Activated naive CD8-positive, alpha-beta T cell treated with anti-CD3 and anti-CD28 coated beads for 36 hours (primary cell): ENCODE results near the gene REXO4. TPM values are rescaled to one million over a fixed set of nuclear protein-coding genes. Genes with fewer than 3 reads are reported as not detected.
"Not testable (repeated sequence)": the region's sequence is repeated elsewhere in the genome, so short reads cannot be mapped to it uniquely, and the experiment has no call there.

Experiments used
- DNase-seq: peaks from one replicate; pipeline ENCODE4 v3.0.0; 2021
- H3K27ac Mint-ChIP-seq: one replicate; pipeline ENCODE4 v1.8.0; 2022; ENCODE audit warnings: mild to moderate bottlenecking, moderate library complexity, mixed read lengths
- H3K27me3 Mint-ChIP-seq: one replicate; pipeline ENCODE4 v1.8.0; 2022; ENCODE audit warnings: mild to moderate bottlenecking, mixed read lengths
- H3K36me3 Mint-ChIP-seq: one replicate; pipeline ENCODE4 v1.8.0; 2021; ENCODE audit warnings: mild to moderate bottlenecking, mixed read lengths
- H3K4me1 Mint-ChIP-seq: one replicate; pipeline ENCODE4 v1.8.0; 2021; ENCODE audit warnings: mixed read lengths
- H3K4me3 Mint-ChIP-seq: one replicate; pipeline ENCODE4 v1.8.0; 2022; ENCODE audit warnings: mild to moderate bottlenecking, moderate library complexity, mixed read lengths
- H3K9me3 Mint-ChIP-seq: one replicate; pipeline ENCODE4 v1.8.0; 2022; ENCODE audit warnings: mixed read lengths
- total RNA-seq, 2 experiments: library from RNA; stranded (reverse); gene quantifications; one replicate each; pipeline ENCODE4 v1.2.3, GENCODE V29; 2021

Gene REXO4
- total RNA-seq, 2 experiments from 2014 or later, result 45.3 to 47.7 TPM

GRCh38 chr9:133393399-133393798 lies 24.4 kb downstream of the REXO4 start:
- Mint-ChIP-seq H3K27ac (no peak overlapping the region), H3K4me1 (no peaks in the 10 kb centered on the region)

GRCh38 chr9:133392308-133392707 lies 25.5 kb downstream of the REXO4 start:
- not testable (repeated sequence) for H3K36me3 Mint-ChIP-seq, H3K27me3 Mint-ChIP-seq, H3K4me3 Mint-ChIP-seq, H3K9me3 Mint-ChIP-seq, DNase-seq, H3K27ac Mint-ChIP-seq, H3K4me1 Mint-ChIP-seq

More at GRCh38 chr9:133393399-133393798, 24.4 kb downstream of the REXO4 start:
- Mint-ChIP-seq H3K4me3 (no peak overlapping the region), H3K36me3 (no peaks in the 10 kb centered on the region), H3K27me3 (no peaks in the 10 kb centered on the region), H3K9me3 (no peaks in the 10 kb centered on the region)
- no peak for DNase-seq

GRCh38 chr9:133391449-133391848 lies 26.4 kb downstream of the REXO4 start:
- H3K4me1 Mint-ChIP-seq, H3K27ac Mint-ChIP-seq, H3K27me3 Mint-ChIP-seq, DNase-seq, H3K4me3 Mint-ChIP-seq, H3K36me3 Mint-ChIP-seq, H3K9me3 Mint-ChIP-seq: not testable (repeated sequence)

- H3K4me1 Mint-ChIP-seq, result no peaks in the 10 kb centered on the region
- H3K36me3 Mint-ChIP-seq, result no peaks in the 10 kb centered on the region
- no peak overlapping the region for H3K4me3 Mint-ChIP-seq
- H3K27me3 Mint-ChIP-seq, result no peaks in the 10 kb centered on the region
- H3K9me3 Mint-ChIP-seq, result no peaks in the 10 kb centered on the region
- no peak overlapping the region for H3K27ac Mint-ChIP-seq
- no peak for DNase-seq
Measured at GRCh38 chr9:133390713-133391112, 27.1 kb downstream of the REXO4 start.

- Mint-ChIP-seq H3K27ac (no peak overlapping the region), H3K36me3 (no peaks in the 10 kb centered on the region), H3K4me1 (no peaks in the 10 kb centered on the region), H3K9me3 (no peaks in the 10 kb centered on the region), H3K4me3 (no peak overlapping the region), H3K27me3 (no peaks in the 10 kb centered on the region)
- DNase-seq, result no peak
Measured at GRCh38 chr9:133389562-133389961, 28.2 kb downstream of the REXO4 start.

- Mint-ChIP-seq H3K36me3 (no peaks in the 10 kb centered on the region), H3K9me3 (no peaks in the 10 kb centered on the region), H3K27me3 (no peaks in the 10 kb centered on the region), H3K27ac (no peak overlapping the region), H3K4me1 (no peaks in the 10 kb centered on the region), H3K4me3 (no peak overlapping the region)
- DNase-seq, result no peak
Measured at GRCh38 chr9:133389025-133389557, 28.7 kb downstream of the REXO4 start.

- H3K27ac Mint-ChIP-seq, result no peak overlapping the region
- H3K9me3 Mint-ChIP-seq, result no peaks in the 10 kb centered on the region
- no peaks in the 10 kb centered on the region for H3K27me3 Mint-ChIP-seq
Measured at GRCh38 chr9:133387680-133388079, 30.1 kb downstream of the REXO4 start.

GRCh38 chr9:133386338-133386737 lies 31.5 kb downstream of the REXO4 start:
- H3K4me3 Mint-ChIP-seq, result no peak overlapping the region
- no peak for DNase-seq
- H3K36me3 Mint-ChIP-seq, result no peaks in the 10 kb centered on the region
- no peak overlapping the region for H3K27ac Mint-ChIP-seq
- H3K27me3 Mint-ChIP-seq, result no peaks in the 10 kb centered on the region
- no peaks in the 10 kb centered on the region for H3K9me3 Mint-ChIP-seq
- H3K4me1 Mint-ChIP-seq, result no peaks in the 10 kb centered on the region

More at GRCh38 chr9:133387680-133388079, 30.1 kb downstream of the REXO4 start:
- no peak for DNase-seq
- Mint-ChIP-seq H3K4me1 (no peaks in the 10 kb centered on the region), H3K4me3 (no peak overlapping the region), H3K36me3 (no peaks in the 10 kb centered on the region)

GRCh38 chr9:133385452-133385851 lies 32.4 kb downstream of the REXO4 start:
- H3K36me3 Mint-ChIP-seq, result no peaks in the 10 kb centered on the region
- H3K4me3 Mint-ChIP-seq, result no peak overlapping the region
- no peaks in the 10 kb centered on the region for H3K27me3 Mint-ChIP-seq
- no peaks in the 10 kb centered on the region for H3K4me1 Mint-ChIP-seq
- no peaks in the 10 kb centered on the region for H3K9me3 Mint-ChIP-seq
- no peak overlapping the region for H3K27ac Mint-ChIP-seq
- DNase-seq, result no peak

GRCh38 chr9:133384736-133385321 lies 33.0 kb downstream of the REXO4 start:
- no peaks in the 10 kb centered on the region for H3K27me3 Mint-ChIP-seq
- no peak for DNase-seq
- H3K4me3 Mint-ChIP-seq, result no peak overlapping the region
- H3K9me3 Mint-ChIP-seq, result no peaks in the 10 kb centered on the region
- no peak overlapping the region for H3K27ac Mint-ChIP-seq
- H3K4me1 Mint-ChIP-seq, result no peaks in the 10 kb centered on the region
- H3K36me3 Mint-ChIP-seq, result no peaks in the 10 kb centered on the region

GRCh38 chr9:133383438-133383837 lies 34.4 kb downstream of the REXO4 start:
- DNase-seq, result no peak
- Mint-ChIP-seq H3K4me3 (no peak overlapping the region), H3K36me3 (no peaks in the 10 kb centered on the region), H3K27me3 (no peaks in the 10 kb centered on the region), H3K9me3 (no peaks in the 10 kb centered on the region), H3K27ac (no peak overlapping the region), H3K4me1 (no peaks in the 10 kb centered on the region)

GRCh38 chr9:133382507-133383141 lies 35.2 kb downstream of the REXO4 start:
- no peaks in the 10 kb centered on the region for H3K36me3 Mint-ChIP-seq
- H3K4me3 Mint-ChIP-seq, result no peak overlapping the region
- H3K27me3 Mint-ChIP-seq, result no peaks in the 10 kb centered on the region
- H3K4me1 Mint-ChIP-seq, result no peaks in the 10 kb centered on the region
- no peak overlapping the region for H3K27ac Mint-ChIP-seq
- DNase-seq, result no peak
- no peaks in the 10 kb centered on the region for H3K9me3 Mint-ChIP-seq

GRCh38 chr9:133380734-133381133 lies 37.1 kb downstream of the REXO4 start:
- DNase-seq, result no peak
- H3K4me3 Mint-ChIP-seq, result no peak overlapping the region
- no peaks in the 10 kb centered on the region for H3K36me3 Mint-ChIP-seq
- H3K27me3 Mint-ChIP-seq, result peaks cover 3% of the 10 kb centered on the region
- H3K27ac Mint-ChIP-seq, result no peak overlapping the region
- H3K4me1 Mint-ChIP-seq, result no peaks in the 10 kb centered on the region
- no peaks in the 10 kb centered on the region for H3K9me3 Mint-ChIP-seq

- H3K36me3 Mint-ChIP-seq, result peaks cover 6% of the 10 kb centered on the region
- H3K9me3 Mint-ChIP-seq, result no peaks in the 10 kb centered on the region
- peaks cover 2% of the 10 kb centered on the region for H3K4me1 Mint-ChIP-seq
- no peak for DNase-seq
- H3K27me3 Mint-ChIP-seq, result peaks cover 3% of the 10 kb centered on the region
- no peak overlapping the region for H3K27ac Mint-ChIP-seq
- no peak overlapping the region for H3K4me3 Mint-ChIP-seq
Measured at GRCh38 chr9:133379153-133380086, 38.4 kb downstream of the REXO4 start.

- Mint-ChIP-seq H3K27ac (no peak overlapping the region), H3K9me3 (no peaks in the 10 kb centered on the region), H3K36me3 (peaks cover 11% of the 10 kb centered on the region), H3K4me1 (peaks cover 6% of the 10 kb centered on the region), H3K27me3 (peaks cover 3% of the 10 kb centered on the region), H3K4me3 (no peak overlapping the region)
- no peak for DNase-seq
Measured at GRCh38 chr9:133378408-133378962, 39.3 kb downstream of the REXO4 start.
